ENCODE results near the gene PTPN3. TPM values are rescaled to one million over a fixed set of nuclear protein-coding genes. Genes with fewer than 3 reads are reported as not detected.

PTPN3 gene
- total RNA-seq, 2 donors from 2014 or later = 23.6 to 26.7 TPM

DNA sequence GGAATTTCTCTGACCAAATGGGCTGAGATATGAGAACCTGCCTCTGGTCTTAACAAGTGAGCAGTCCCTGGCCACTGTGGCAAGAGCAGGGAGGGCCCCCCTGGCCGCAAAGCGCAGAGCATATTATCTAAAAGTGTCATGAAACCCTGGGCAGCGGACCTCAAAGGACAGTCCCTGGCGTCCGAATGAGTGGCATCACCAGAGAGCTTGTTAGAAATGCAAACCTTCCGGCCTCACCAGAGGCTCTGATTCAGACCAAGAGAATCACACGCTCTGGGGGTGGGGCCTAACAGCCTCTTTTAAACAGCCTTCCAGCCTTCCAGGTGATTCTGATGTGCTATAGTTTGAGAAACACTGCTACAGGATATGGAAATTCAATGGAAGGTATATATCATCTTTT, 10.9 kb downstream of the PTPN3 start:
- no peaks in the 10 kb centered on the region for H3K27me3 ChIP-seq
- intact Hi-C loops (cut with DNase I) = no loop called here
- TF ChIP-seq, protein P1, sequence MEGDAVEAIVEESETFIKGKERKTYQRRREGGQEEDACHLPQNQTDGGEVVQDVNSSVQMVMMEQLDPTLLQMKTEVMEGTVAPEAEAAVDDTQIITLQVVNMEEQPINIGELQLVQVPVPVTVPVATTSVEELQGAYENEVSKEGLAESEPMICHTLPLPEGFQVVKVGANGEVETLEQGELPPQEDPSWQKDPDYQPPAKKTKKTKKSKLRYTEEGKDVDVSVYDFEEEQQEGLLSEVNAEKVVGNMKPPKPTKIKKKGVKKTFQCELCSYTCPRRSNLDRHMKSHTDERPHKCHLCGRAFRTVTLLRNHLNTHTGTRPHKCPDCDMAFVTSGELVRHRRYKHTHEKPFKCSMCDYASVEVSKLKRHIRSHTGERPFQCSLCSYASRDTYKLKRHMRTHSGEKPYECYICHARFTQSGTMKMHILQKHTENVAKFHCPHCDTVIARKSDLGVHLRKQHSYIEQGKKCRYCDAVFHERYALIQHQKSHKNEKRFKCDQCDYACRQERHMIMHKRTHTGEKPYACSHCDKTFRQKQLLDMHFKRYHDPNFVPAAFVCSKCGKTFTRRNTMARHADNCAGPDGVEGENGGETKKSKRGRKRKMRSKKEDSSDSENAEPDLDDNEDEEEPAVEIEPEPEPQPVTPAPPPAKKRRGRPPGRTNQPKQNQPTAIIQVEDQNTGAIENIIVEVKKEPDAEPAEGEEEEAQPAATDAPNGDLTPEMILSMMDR (IDR thresholded peaks at IDR 0.05) = no peak

DNA sequence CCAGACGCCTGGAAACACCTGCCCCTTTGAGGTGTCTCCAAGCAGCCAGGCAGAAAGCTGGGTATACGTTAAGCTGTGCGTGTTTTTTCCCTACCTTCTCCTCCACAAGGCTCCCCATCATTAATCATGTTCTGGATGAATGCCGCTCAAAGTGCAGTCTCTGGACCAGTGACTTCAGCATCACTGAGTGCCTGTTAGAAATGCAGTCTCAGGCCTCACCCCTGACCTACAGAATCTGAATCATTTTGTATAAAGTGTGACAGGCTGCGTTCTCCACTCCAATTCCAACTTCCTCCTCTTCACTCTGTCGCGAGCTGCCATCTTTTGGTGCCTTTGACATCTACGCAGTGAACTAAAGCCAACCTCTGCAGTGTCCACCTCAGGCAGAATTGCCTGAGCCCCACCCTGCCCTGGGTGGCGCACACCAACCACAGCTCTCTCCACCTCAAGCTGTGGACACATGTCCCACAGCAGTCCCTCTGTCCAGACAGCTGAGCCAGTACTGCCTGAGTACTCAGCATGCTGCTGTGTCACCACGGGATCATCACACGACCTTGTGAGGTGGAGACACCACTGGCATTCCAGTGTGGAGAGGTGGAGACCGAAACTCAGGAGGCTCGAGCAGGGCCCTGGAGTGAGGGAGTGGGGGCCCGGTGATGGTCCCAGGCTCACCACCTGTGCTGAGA, 14.2 kb downstream of the PTPN3 start:
- no peaks in the 10 kb centered on the region for H3K36me3 ChIP-seq

More for the DNA sequence above, 10.9 kb downstream of the PTPN3 start:
- Histone ChIP-seq H3K9me3 (no peaks in the 10 kb centered on the region), H3K27ac (no peak overlapping the region), H3K4me3 (no peak overlapping the region), H3K4me1 (no peaks in the 10 kb centered on the region), H3K36me3 (no peaks in the 10 kb centered on the region), H3K9ac (ENCODE audit: low read depth in 2 of 2, low read length in 2 of 2) (no peak overlapping the region)
- DNase-seq = no peak

DNA sequence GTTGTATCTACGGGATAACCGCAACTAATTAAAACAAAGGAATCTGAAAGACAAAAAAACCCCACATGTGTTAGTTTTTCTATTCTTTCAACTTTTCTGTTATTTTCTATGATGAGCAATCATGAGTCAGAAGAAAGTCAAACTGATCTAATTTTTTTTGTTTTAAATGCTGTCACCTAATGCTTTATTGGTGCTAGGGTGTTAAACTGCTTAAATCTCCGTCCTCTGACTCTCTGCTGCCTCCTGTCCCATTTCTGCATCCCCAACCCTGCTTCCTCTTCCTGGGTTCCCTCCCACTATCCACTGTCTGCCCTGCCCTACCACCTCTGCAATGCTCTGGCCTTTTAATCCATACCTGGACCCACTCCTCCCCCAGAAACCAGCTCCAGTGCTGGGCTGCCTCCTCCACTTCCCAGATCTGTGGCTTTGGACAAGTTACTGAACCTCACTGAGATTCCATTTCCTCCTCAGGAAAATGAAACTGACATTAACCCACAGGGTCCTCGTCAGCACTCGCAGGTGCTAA, 15.7 kb downstream of the PTPN3 start:
- intact Hi-C loops (cut with DNase I) = no loop called here
- no peak overlapping the region for H3K9ac ChIP-seq (ENCODE audit: low read depth in 2 of 2, low read length in 2 of 2)
- H3K4me1 ChIP-seq = no peaks in the 10 kb centered on the region
- no peaks in the 10 kb centered on the region for H3K36me3 ChIP-seq
- H3K27ac ChIP-seq = no peak overlapping the region
- TF ChIP-seq, protein P1 (IDR thresholded peaks at IDR 0.05) = no peak
- no peaks in the 10 kb centered on the region for H3K9me3 ChIP-seq
- no peaks in the 10 kb centered on the region for H3K27me3 ChIP-seq
- no peak overlapping the region for H3K4me3 ChIP-seq
- no peak for DNase-seq

More for the DNA sequence above, 14.2 kb downstream of the PTPN3 start:
- H3K27me3 ChIP-seq = no peaks in the 10 kb centered on the region
- DNase-seq = no peak
- intact Hi-C loops (cut with DNase I) = no loop called here
- no peak overlapping the region for H3K9ac ChIP-seq (ENCODE audit: low read depth in 2 of 2, low read length in 2 of 2)
- no peak overlapping the region for H3K4me3 ChIP-seq
- H3K27ac ChIP-seq = no peak overlapping the region
- TF ChIP-seq, protein P1 (IDR thresholded peaks at IDR 0.05) = no peak
- H3K4me1 ChIP-seq = no peaks in the 10 kb centered on the region
- H3K9me3 ChIP-seq = no peaks in the 10 kb centered on the region

DNA sequence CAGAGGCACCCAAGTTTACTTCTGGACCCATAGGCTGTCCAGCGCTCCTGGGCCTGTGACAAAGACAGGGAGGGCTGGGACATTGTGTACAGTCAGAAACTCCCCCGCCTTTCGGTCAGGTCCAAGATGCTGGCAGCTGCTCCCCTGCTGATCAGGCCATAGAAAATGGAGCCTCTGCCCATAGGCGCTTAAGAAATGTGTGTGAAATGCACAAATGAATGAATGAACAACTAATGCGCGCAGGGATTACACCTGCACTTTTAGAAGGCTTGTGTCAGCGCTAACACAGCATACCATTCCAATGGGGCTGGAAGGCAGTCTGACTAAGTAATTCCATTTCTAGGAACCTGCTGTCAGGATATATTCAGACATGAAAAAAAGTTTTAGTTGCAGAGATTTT, 16.3 kb downstream of the PTPN3 start:
- H3K9me3 ChIP-seq = no peaks in the 10 kb centered on the region
- H3K9ac ChIP-seq (ENCODE audit: low read depth in 2 of 2, low read length in 2 of 2) = no peak overlapping the region
- no peak for DNase-seq
- no peak overlapping the region for H3K27ac ChIP-seq
- H3K36me3 ChIP-seq = no peaks in the 10 kb centered on the region
- TF ChIP-seq, protein P1 (IDR thresholded peaks at IDR 0.05) = no peak
- H3K4me3 ChIP-seq = no peak overlapping the region
- no peaks in the 10 kb centered on the region for H3K27me3 ChIP-seq
- intact Hi-C loops (cut with DNase I) = no loop called here
- no peaks in the 10 kb centered on the region for H3K4me1 ChIP-seq

DNA sequence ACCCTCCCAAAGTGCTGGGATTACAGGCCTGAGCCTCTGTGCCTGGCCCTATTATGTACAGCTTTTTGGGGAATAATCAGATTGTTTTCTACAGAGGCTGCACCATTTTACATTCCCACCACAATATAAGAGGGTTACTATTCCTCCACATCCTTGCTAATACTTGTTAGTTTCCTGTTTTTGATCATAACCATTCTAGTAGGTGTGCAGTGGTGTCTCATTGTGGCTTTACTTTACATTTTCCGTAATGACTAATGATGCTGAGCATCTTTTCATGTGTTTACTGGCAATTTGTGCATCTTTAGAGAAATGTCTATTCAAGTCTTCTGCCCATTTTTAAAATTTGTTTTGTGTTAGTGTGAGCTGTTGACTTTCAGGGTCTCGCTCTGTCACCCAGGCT, 18.3 kb downstream of the PTPN3 start:
- H3K27me3 ChIP-seq = no peaks in the 10 kb centered on the region
- intact Hi-C loops (cut with DNase I) = no loop called here
- peaks cover 6% of the 10 kb centered on the region for H3K4me1 ChIP-seq
- no peak for DNase-seq
- no peak overlapping the region for H3K27ac ChIP-seq
- TF ChIP-seq, protein P1 (IDR thresholded peaks at IDR 0.05) = no peak
- no peak overlapping the region for H3K9ac ChIP-seq (ENCODE audit: low read depth in 2 of 2, low read length in 2 of 2)
- no peak overlapping the region for H3K4me3 ChIP-seq
- no peaks in the 10 kb centered on the region for H3K9me3 ChIP-seq
- no peaks in the 10 kb centered on the region for H3K36me3 ChIP-seq

Data from colonic mucosa (tissue), 4 donors.